Activated T-helper 17 cell treated with anti-CD3 and anti-CD28 coated beads, Interleukin-2, amount 50 U/mL, for 72 hours (primary cell): ENCODE measurements around the gene TRNT1. TPM values are rescaled to one million over a fixed set of nuclear protein-coding genes. Genes with fewer than 3 reads are reported as not detected.

Experiments used
- ATAC-seq: fragments of 150-1000 bp; cut with Tn5 transposase; replicated peaks from 2 replicates; pipeline ENCODE4 v1.10.0; 2021; ENCODE audit warnings: mild to moderate bottlenecking, moderate library complexity
- H3K27ac Mint-ChIP-seq: one replicate; pipeline ENCODE4 v1.8.0; 2022; ENCODE audit warnings: mixed read lengths
- H3K27me3 Mint-ChIP-seq: one replicate; pipeline ENCODE4 v1.8.0; 2022; ENCODE audit warnings: mixed read lengths
- H3K36me3 Mint-ChIP-seq: one replicate; pipeline ENCODE4 v1.8.0; 2022; ENCODE audit warnings: low read depth, mild to moderate bottlenecking, mixed read lengths
- H3K4me1 Mint-ChIP-seq: one replicate; pipeline ENCODE4 v1.8.0; 2022; ENCODE audit warnings: mixed read lengths
- H3K4me3 Mint-ChIP-seq: one replicate; pipeline ENCODE4 v1.8.0; 2022; ENCODE audit warnings: mild to moderate bottlenecking, mixed read lengths
- H3K9me3 Mint-ChIP-seq: one replicate; pipeline ENCODE4 v1.8.0; 2022; ENCODE audit warnings: mixed read lengths
- total RNA-seq, 2 donors: library from RNA; stranded (reverse); gene quantifications; one replicate each; pipeline ENCODE4 v1.2.3, GENCODE V29; 2022

The TRNT1 gene
- total RNA-seq, 2 donors from 2014 or later, result 31.2 to 52.7 TPM

- H3K9me3 Mint-ChIP-seq, result no peaks in the 10 kb centered on the region
- ATAC-seq, result peak; percentile 38
- no peaks in the 10 kb centered on the region for H3K27me3 Mint-ChIP-seq
- H3K4me1 Mint-ChIP-seq, result peaks cover 34% of the 10 kb centered on the region
- H3K27ac Mint-ChIP-seq, result peak overlapping the region; percentile 89
- H3K36me3 Mint-ChIP-seq, result peaks cover 45% of the 10 kb centered on the region
- peak overlapping the region; percentile 95 for H3K4me3 Mint-ChIP-seq
Measured at GRCh38 chr3:3178498-3179328, 52.0 kb downstream of the TRNT1 start.

- peak; percentile 93 for ATAC-seq
- Mint-ChIP-seq H3K36me3 (peaks cover 36% of the 10 kb centered on the region), H3K4me1 (peaks cover 30% of the 10 kb centered on the region), H3K27me3 (no peaks in the 10 kb centered on the region), H3K9me3 (no peaks in the 10 kb centered on the region), H3K27ac (peak within 1 kb of the TSS; percentile 89), H3K4me3 (peak within 1 kb of the TSS; percentile 95)
Measured at GRCh38 chr3:3179407-3180094, 52.8 kb downstream of the TRNT1 start, which contains the start of gene CRBN. CRBN (minus strand) TSS chr3:3179691; CDS start chr3:3179687, 4 bp downstream.

- Mint-ChIP-seq H3K9me3 (no peaks in the 10 kb centered on the region), H3K27ac (no peak overlapping the region), H3K4me1 (peaks cover 26% of the 10 kb centered on the region), H3K4me3 (peak overlapping the region; percentile 95), H3K36me3 (peaks cover 27% of the 10 kb centered on the region), H3K27me3 (no peaks in the 10 kb centered on the region)
- no peak for ATAC-seq
Measured at GRCh38 chr3:3180456-3180855, 53.7 kb downstream of the TRNT1 start.

- no peaks in the 10 kb centered on the region for H3K36me3 Mint-ChIP-seq
Measured at GRCh38 chr3:3184876-3185275, 58.1 kb downstream of the TRNT1 start.

GRCh38 chr3:3189102-3189727 is 62.5 kb downstream of the TRNT1 start:
- peaks cover 3% of the 10 kb centered on the region for H3K9me3 Mint-ChIP-seq
- no peaks in the 10 kb centered on the region for H3K27me3 Mint-ChIP-seq
- no peaks in the 10 kb centered on the region for H3K36me3 Mint-ChIP-seq
- no peak for ATAC-seq
- H3K27ac Mint-ChIP-seq, result no peak overlapping the region
- no peak overlapping the region for H3K4me3 Mint-ChIP-seq
- peaks cover 24% of the 10 kb centered on the region for H3K4me1 Mint-ChIP-seq

More at GRCh38 chr3:3184876-3185275, 58.1 kb downstream of the TRNT1 start:
- no peak overlapping the region for H3K4me3 Mint-ChIP-seq
- no peaks in the 10 kb centered on the region for H3K27me3 Mint-ChIP-seq
- H3K9me3 Mint-ChIP-seq, result peaks cover 3% of the 10 kb centered on the region
- H3K27ac Mint-ChIP-seq, result no peak overlapping the region
- ATAC-seq, result no peak
- peaks cover 4% of the 10 kb centered on the region for H3K4me1 Mint-ChIP-seq

- Mint-ChIP-seq H3K27ac (no peak overlapping the region), H3K27me3 (no peaks in the 10 kb centered on the region), H3K4me1 (peaks cover 24% of the 10 kb centered on the region), H3K4me3 (no peak overlapping the region), H3K9me3 (peaks cover 3% of the 10 kb centered on the region), H3K36me3 (no peaks in the 10 kb centered on the region)
- ATAC-seq, result no peak
Measured at GRCh38 chr3:3189961-3190360, 63.2 kb downstream of the TRNT1 start.

- peak overlapping the region; percentile 68 for H3K4me3 Mint-ChIP-seq
- no peaks in the 10 kb centered on the region for H3K9me3 Mint-ChIP-seq
- no peaks in the 10 kb centered on the region for H3K27me3 Mint-ChIP-seq
- peak overlapping the region; percentile 88 for H3K27ac Mint-ChIP-seq
- ATAC-seq, result peak; percentile 80
- peaks cover 24% of the 10 kb centered on the region for H3K4me1 Mint-ChIP-seq
- no peaks in the 10 kb centered on the region for H3K36me3 Mint-ChIP-seq
Measured at GRCh38 chr3:3191675-3192285, 65.0 kb downstream of the TRNT1 start.

GRCh38 chr3:3192286-3192675 is 65.5 kb downstream of the TRNT1 start:
- H3K4me1 Mint-ChIP-seq, result peaks cover 24% of the 10 kb centered on the region
- ATAC-seq, result peak; percentile 57
- no peaks in the 10 kb centered on the region for H3K9me3 Mint-ChIP-seq
- peak overlapping the region; percentile 68 for H3K4me3 Mint-ChIP-seq
- H3K27ac Mint-ChIP-seq, result peak overlapping the region; percentile 88
- no peaks in the 10 kb centered on the region for H3K27me3 Mint-ChIP-seq
- H3K36me3 Mint-ChIP-seq, result no peaks in the 10 kb centered on the region

- Mint-ChIP-seq H3K27ac (no peak overlapping the region), H3K9me3 (no peaks in the 10 kb centered on the region), H3K36me3 (no peaks in the 10 kb centered on the region), H3K4me1 (peaks cover 20% of the 10 kb centered on the region), H3K27me3 (no peaks in the 10 kb centered on the region), H3K4me3 (no peak overlapping the region)
- no peak for ATAC-seq
Measured at GRCh38 chr3:3194861-3195260, 68.1 kb downstream of the TRNT1 start.

- Mint-ChIP-seq H3K36me3 (no peaks in the 10 kb centered on the region), H3K4me3 (no peak overlapping the region), H3K27ac (no peak overlapping the region), H3K4me1 (peaks cover 16% of the 10 kb centered on the region), H3K27me3 (no peaks in the 10 kb centered on the region), H3K9me3 (no peaks in the 10 kb centered on the region)
- ATAC-seq, result no peak
Measured at GRCh38 chr3:3196148-3196861, 69.6 kb downstream of the TRNT1 start.

Other genes with a start within 250 kb of the TRNT1 start
- gene IL5RA, start 16.6 kb upstream of the TRNT1 start, total RNA-seq, result under 1 TPM in 1 of 2 donors, not detected in 1; 0.79 TPM
- gene CRBN, start 52.8 kb downstream of the TRNT1 start, total RNA-seq, result 10 to 100 TPM; 43.9 to 50.4 TPM